ENCODE measurements around the gene UBAC1. TPM values are rescaled to one million over a fixed set of nuclear protein-coding genes. Genes with fewer than 3 reads are reported as not detected.
"Not testable (repeated sequence)": the region's sequence is repeated elsewhere in the genome, so short reads cannot be mapped to it uniquely, and the experiment has no call there.

Gene UBAC1
- polyA plus RNA-seq, 3 donors: 30.9 to 35.9 (median 33.2) TPM

GRCh38 chr9:135898634-135899407, 62.4 kb downstream of the UBAC1 start:
- no peak for DNase-seq (ENCODE audit: extremely low read depth in 1 of 11, low read depth in 9 of 11, low spot score in 4 of 11)

- DNase-seq (ENCODE audit: extremely low read depth in 1 of 11, low read depth in 9 of 11, low spot score in 4 of 11): no peak
These were observed 64.5 kb downstream of the UBAC1 start for GRCh38 chr9:135896626-135897025.

- no peak for DNase-seq (ENCODE audit: extremely low read depth in 1 of 11, low read depth in 9 of 11, low spot score in 4 of 11)
These were observed 65.0 kb downstream of the UBAC1 start for GRCh38 chr9:135896205-135896604.

- DNase-seq (ENCODE audit: extremely low read depth in 1 of 11, low read depth in 9 of 11, low spot score in 4 of 11): no peak
These were observed 65.8 kb downstream of the UBAC1 start for GRCh38 chr9:135895202-135895848.

- no peak for DNase-seq (ENCODE audit: extremely low read depth in 1 of 11, low read depth in 9 of 11, low spot score in 4 of 11)
These were observed 68.1 kb downstream of the UBAC1 start for GRCh38 chr9:135893104-135893503.

- not testable (repeated sequence) for DNase-seq (ENCODE audit: extremely low read depth in 1 of 11, low read depth in 9 of 11, low spot score in 4 of 11)
These were observed 68.8 kb downstream of the UBAC1 start for GRCh38 chr9:135892327-135892726.

GRCh38 chr9:135891027-135891631, 70.0 kb downstream of the UBAC1 start:
- no peak for DNase-seq (ENCODE audit: extremely low read depth in 1 of 11, low read depth in 9 of 11, low spot score in 4 of 11)

GRCh38 chr9:135890190-135891026, 70.8 kb downstream of the UBAC1 start:
- DNase-seq (ENCODE audit: extremely low read depth in 1 of 11, low read depth in 9 of 11, low spot score in 4 of 11): no peak

- no peak for DNase-seq (ENCODE audit: extremely low read depth in 1 of 11, low read depth in 9 of 11, low spot score in 4 of 11)
These were observed 71.5 kb downstream of the UBAC1 start for GRCh38 chr9:135889564-135890189.

GRCh38 chr9:135888766-135889394, 72.3 kb downstream of the UBAC1 start:
- no peak for DNase-seq (ENCODE audit: extremely low read depth in 1 of 11, low read depth in 9 of 11, low spot score in 4 of 11)

GRCh38 chr9:135888126-135888765, 72.9 kb downstream of the UBAC1 start:
- DNase-seq (ENCODE audit: extremely low read depth in 1 of 11, low read depth in 9 of 11, low spot score in 4 of 11): no peak

- no peak for DNase-seq (ENCODE audit: extremely low read depth in 1 of 11, low read depth in 9 of 11, low spot score in 4 of 11)
These were observed 73.6 kb downstream of the UBAC1 start for GRCh38 chr9:135887585-135888050.

- no peak for DNase-seq (ENCODE audit: extremely low read depth in 1 of 11, low read depth in 9 of 11, low spot score in 4 of 11)
These were observed 74.1 kb downstream of the UBAC1 start for GRCh38 chr9:135887021-135887507.

GRCh38 chr9:135886147-135886981, 74.8 kb downstream of the UBAC1 start:
- no peak for DNase-seq (ENCODE audit: extremely low read depth in 1 of 11, low read depth in 9 of 11, low spot score in 4 of 11)

GRCh38 chr9:135885100-135885853, 75.9 kb downstream of the UBAC1 start:
- no peak for DNase-seq (ENCODE audit: extremely low read depth in 1 of 11, low read depth in 9 of 11, low spot score in 4 of 11)

GRCh38 chr9:135884328-135885035, 76.7 kb downstream of the UBAC1 start:
- no peak for DNase-seq (ENCODE audit: extremely low read depth in 1 of 11, low read depth in 9 of 11, low spot score in 4 of 11)
